HepG2 (cell line): ENCODE results near the gene UCP3. TPM values are rescaled to one million over a fixed set of nuclear protein-coding genes. Genes with fewer than 3 reads are reported as not detected.

Experiments used
- ARNTL ChIP-seq: sonication (generic); formaldehyde crosslinking; IDR thresholded peaks from 2 replicates; pipeline ENCODE4 v1.4.0; 2020; ENCODE audit warnings: mild to moderate bottlenecking, missing genetic modification reagents
- ASH2L ChIP-seq: fragments of 300-600, 200-600 bp; sonication (generic); IDR thresholded peaks from 2 replicates; pipeline ENCODE4 v1.7.0; 2017; ENCODE audit warnings: low read depth, mild to moderate bottlenecking, moderate library complexity, mixed read lengths, low read length; ENCODE audit not compliant: insufficient read length
- ATM ChIP-seq: fragments of 450-650 bp; IDR thresholded peaks from 2 replicates; pipeline ENCODE4 v1.7.1; 2017; ENCODE audit warnings: mild to moderate bottlenecking, borderline replicate concordance
- HDAC1 ChIP-seq: sonication (generic); formaldehyde crosslinking; IDR thresholded peaks from 2 replicates; pipeline ENCODE4 v1.5.1; 2020; ENCODE audit warnings: mild to moderate bottlenecking, missing genetic modification reagents
- HNF4G ChIP-seq, 2 experiments: sonication (generic) in 1 of 2; formaldehyde crosslinking in 1 of 2; IDR thresholded peaks; 2 replicates each; pipeline versions ENCODE4 v1.4.0 to v1.6.1; 2011 to 2020; ENCODE audit warnings: borderline replicate concordance in 2 of 2, low read depth in 2 of 2, mild to moderate bottlenecking in 2 of 2, low read length in 1 of 2, missing genetic modification reagents in 1 of 2, moderate library complexity in 1 of 2
- MED1 ChIP-seq: sonication (generic); formaldehyde crosslinking; IDR thresholded peaks from 2 replicates; pipeline ENCODE4 v1.4.0; 2020; ENCODE audit warnings: missing genetic modification reagents
- MZF1 ChIP-seq: sonication (generic); formaldehyde crosslinking; IDR thresholded peaks from 2 replicates; pipeline ENCODE4 v1.8.1; 2023; ENCODE audit warnings: mild to moderate bottlenecking, missing genetic modification reagents, borderline replicate concordance
- RELA ChIP-seq: sonication (generic); formaldehyde crosslinking; IDR thresholded peaks from 2 replicates; pipeline ENCODE4 v1.4.0; 2020; ENCODE audit warnings: missing genetic modification reagents
- SAFB2 ChIP-seq: sonication (generic); formaldehyde crosslinking; IDR thresholded peaks from 2 replicates; pipeline ENCODE4 v1.5.1; 2020; ENCODE audit warnings: missing genetic modification reagents, low read depth, mild to moderate bottlenecking, borderline replicate concordance
- SALL2 ChIP-seq: sonication (generic); formaldehyde crosslinking; IDR thresholded peaks from 2 replicates; pipeline ENCODE4 v1.8.1; 2023; ENCODE audit warnings: mild to moderate bottlenecking, missing genetic modification reagents, inconsistent platforms
- ZC3H4 ChIP-seq: sonication (generic); formaldehyde crosslinking; IDR thresholded peaks from 2 replicates; pipeline ENCODE4 v1.4.0; 2020; ENCODE audit warnings: missing genetic modification reagents, borderline replicate concordance
- ZFP62 ChIP-seq: sonication (generic); formaldehyde crosslinking; IDR thresholded peaks from 2 replicates; pipeline ENCODE4 v1.4.0; 2020; ENCODE audit warnings: missing genetic modification reagents
- ZNF235 ChIP-seq: sonication (generic); formaldehyde crosslinking; IDR thresholded peaks from 2 replicates; pipeline ENCODE4 v1.8.1; 2023; ENCODE audit warnings: mild to moderate bottlenecking, missing genetic modification reagents, borderline replicate concordance
- ZNF256 ChIP-seq: sonication (generic); formaldehyde crosslinking; conservative IDR thresholded peaks from 2 replicates; pipeline ENCODE4 v1.4.0; 2020; ENCODE audit warnings: missing genetic modification reagents
- ZNF264 ChIP-seq: sonication (generic); formaldehyde crosslinking; IDR thresholded peaks from 2 replicates; pipeline ENCODE4 v1.4.0; 2020; ENCODE audit warnings: missing genetic modification reagents
- ZNF296 ChIP-seq: sonication (generic); formaldehyde crosslinking; conservative IDR thresholded peaks from 2 replicates; pipeline ENCODE4 v1.5.0; 2020; ENCODE audit warnings: mild to moderate bottlenecking, missing genetic modification reagents
- ZNF34 ChIP-seq: sonication (generic); formaldehyde crosslinking; IDR thresholded peaks from 2 replicates; pipeline ENCODE4 v1.4.0; 2020; ENCODE audit warnings: mild to moderate bottlenecking, missing genetic modification reagents, borderline replicate concordance
- ZNF558 ChIP-seq: sonication (generic); formaldehyde crosslinking; IDR thresholded peaks from 2 replicates; pipeline ENCODE4 v1.9.0; 2022; ENCODE audit warnings: mild to moderate bottlenecking, missing genetic modification reagents, borderline replicate concordance
- ZNF775 ChIP-seq: sonication (generic); formaldehyde crosslinking; IDR thresholded peaks from 2 replicates; pipeline ENCODE4 v1.4.0; 2020; ENCODE audit warnings: missing genetic modification reagents, mild to moderate bottlenecking, moderate library complexity, borderline replicate concordance
- ZNF879 ChIP-seq: sonication (generic); formaldehyde crosslinking; IDR thresholded peaks from 2 replicates; pipeline ENCODE4 v1.8.1; 2023; ENCODE audit warnings: missing genetic modification reagents
- ZZZ3 ChIP-seq: sonication (generic); formaldehyde crosslinking; IDR thresholded peaks from 2 replicates; pipeline ENCODE4 v1.4.0; 2020; ENCODE audit warnings: missing genetic modification reagents, mild to moderate bottlenecking, borderline replicate concordance
- polyA plus RNA-seq, 8 experiments: library from polyadenylated mRNA; depleted of rRNA in 3 of 8; stranded (reverse) in 7 of 8; unstranded in 1 of 8; fragments of >200 nt; fragmentation: Illumina TruSeq in 4 of 8; extraction: Trizol in 4 of 8; gene quantifications; 2 replicates each; pipeline versions ENCODE4 v1.2.1 to v1.2.3, GENCODE V29; 2011 to 2016; ENCODE audit warnings: low read depth in 4 of 8, missing spikeins in 1 of 8, mixed read lengths in 1 of 8; ENCODE audit not compliant: insufficient read depth in 1 of 8
- total RNA-seq, 5 experiments: library from RNA; depleted of rRNA; stranded (reverse); fragments of >200 nt; fragmentation: Illumina TruSeq; extraction: Trizol; gene quantifications; 2 replicates each; pipeline ENCODE4 v1.2.3, GENCODE V29; 2016; ENCODE audit warnings: low read depth in 1 of 5
- TF ChIP-seq, protein P1 (sequence below): sonication (generic); formaldehyde crosslinking; IDR thresholded peaks from 2 replicates; pipeline ENCODE4 v1.9.0; 2021; ENCODE audit warnings: missing genetic modification reagents, borderline replicate concordance
- TF ChIP-seq, protein P2 (sequence below): sonication (generic); formaldehyde crosslinking; IDR thresholded peaks from 2 replicates; pipeline ENCODE4 v1.4.0; 2020; ENCODE audit warnings: missing genetic modification reagents
- TF ChIP-seq, protein P3 (sequence below): sonication (generic); formaldehyde crosslinking; IDR thresholded peaks from 2 replicates; pipeline ENCODE4 v1.5.1; 2020; ENCODE audit warnings: mild to moderate bottlenecking, missing genetic modification reagents, moderate library complexity

UCP3 gene
- total and polyA plus RNA-seq, 2 of the 13 experiments (the other 11 are each of a cell fraction or from before 2014, with no cell fraction given) = 0.37 TPM; not detected in 1

DNA sequence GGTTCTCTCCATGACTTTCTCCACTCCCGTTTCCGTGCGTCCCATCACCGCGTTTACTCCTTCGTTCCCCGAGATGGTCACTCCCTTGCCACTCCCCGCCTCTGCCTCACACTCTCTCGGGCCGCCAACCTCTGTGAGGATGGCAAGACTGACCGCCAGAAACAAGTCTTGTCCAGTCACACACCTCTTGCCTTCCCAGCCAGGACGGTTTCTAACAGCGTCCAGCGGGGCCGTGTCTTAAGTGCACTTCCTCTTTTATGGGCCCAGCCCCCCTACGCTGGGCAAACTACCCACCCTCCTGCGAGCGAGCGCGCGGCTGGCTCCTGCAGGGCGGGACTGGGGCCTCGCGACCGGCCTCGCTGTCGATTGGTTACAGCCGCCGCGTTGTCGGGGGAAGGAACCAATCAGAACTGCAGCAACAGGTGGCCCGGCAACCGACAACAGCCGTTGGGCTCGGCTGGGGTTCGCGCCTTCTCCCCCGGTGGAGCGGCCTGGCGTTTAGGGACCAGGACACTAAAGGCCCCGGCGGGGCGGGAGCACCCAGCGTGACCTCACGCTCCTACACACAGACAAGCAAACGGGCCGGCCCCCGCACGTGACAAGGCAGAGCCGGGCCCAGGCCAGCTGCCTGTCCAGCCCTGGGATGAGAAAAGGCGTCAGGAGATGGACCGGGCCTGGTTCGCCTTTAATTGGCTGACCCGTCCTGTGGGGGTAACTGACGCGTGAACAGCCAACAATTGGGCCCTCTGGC, 25.7 kb downstream of the UCP3 start (continued):
- TF ChIP-seq HNF4G (IDR thresholded peaks at IDR 0.05; ENCODE audit: borderline replicate concordance, low read depth, low read length) (no peak), HNF4G (CRISPR knock-in tag; IDR thresholded peaks at IDR 0.05; ENCODE audit: borderline replicate concordance, low read depth) (no peak; the same call in 1 of the 2 replicates), SALL2 (CRISPR knock-in tag) (peak; percentile 82), ZNF775 (peak; percentile 80), MED1 (CRISPR knock-in tag) (peak; percentile 72), HDAC1 (CRISPR knock-in tag) (peak; percentile 73), ZNF296 (CRISPR knock-in tag) (peak; percentile 87), RELA (CRISPR knock-in tag) (no peak), ZNF256 (CRISPR knock-in tag) (peak; percentile 81), ZNF235 (no peak), MZF1 (CRISPR knock-in tag) (no peak; the same call in 1 of the 2 replicates), ZNF879 (CRISPR knock-in tag) (no peak), SAFB2 (no peak), ZC3H4 (CRISPR knock-in tag) (no peak), ZNF558 (CRISPR knock-in tag) (peak; percentile 95), ZNF264 (peak; percentile 92), ASH2L (peak; percentile 67), ZFP62 (no peak), ATM (no peak), ZZZ3 (CRISPR knock-in tag) (peak; percentile 86), ZNF34 (no peak; the same call in 1 of the 2 replicates), ARNTL (CRISPR knock-in tag) (peak; percentile 95)
- TF ChIP-seq, protein P1, sequence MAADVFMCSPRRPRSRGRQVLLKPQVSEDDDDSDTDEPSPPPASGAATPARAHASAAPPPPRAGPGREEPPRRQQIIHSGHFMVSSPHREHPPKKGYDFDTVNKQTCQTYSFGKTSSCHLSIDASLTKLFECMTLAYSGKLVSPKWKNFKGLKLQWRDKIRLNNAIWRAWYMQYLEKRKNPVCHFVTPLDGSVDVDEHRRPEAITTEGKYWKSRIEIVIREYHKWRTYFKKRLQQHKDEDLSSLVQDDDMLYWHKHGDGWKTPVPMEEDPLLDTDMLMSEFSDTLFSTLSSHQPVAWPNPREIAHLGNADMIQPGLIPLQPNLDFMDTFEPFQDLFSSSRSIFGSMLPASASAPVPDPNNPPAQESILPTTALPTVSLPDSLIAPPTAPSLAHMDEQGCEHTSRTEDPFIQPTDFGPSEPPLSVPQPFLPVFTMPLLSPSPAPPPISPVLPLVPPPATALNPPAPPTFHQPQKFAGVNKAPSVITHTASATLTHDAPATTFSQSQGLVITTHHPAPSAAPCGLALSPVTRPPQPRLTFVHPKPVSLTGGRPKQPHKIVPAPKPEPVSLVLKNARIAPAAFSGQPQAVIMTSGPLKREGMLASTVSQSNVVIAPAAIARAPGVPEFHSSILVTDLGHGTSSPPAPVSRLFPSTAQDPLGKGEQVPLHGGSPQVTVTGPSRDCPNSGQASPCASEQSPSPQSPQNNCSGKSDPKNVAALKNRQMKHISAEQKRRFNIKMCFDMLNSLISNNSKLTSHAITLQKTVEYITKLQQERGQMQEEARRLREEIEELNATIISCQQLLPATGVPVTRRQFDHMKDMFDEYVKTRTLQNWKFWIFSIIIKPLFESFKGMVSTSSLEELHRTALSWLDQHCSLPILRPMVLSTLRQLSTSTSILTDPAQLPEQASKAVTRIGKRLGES (CRISPR knock-in tag) = peak; percentile 91; the same call in 1 of the 2 replicates
- TF ChIP-seq, protein P2, sequence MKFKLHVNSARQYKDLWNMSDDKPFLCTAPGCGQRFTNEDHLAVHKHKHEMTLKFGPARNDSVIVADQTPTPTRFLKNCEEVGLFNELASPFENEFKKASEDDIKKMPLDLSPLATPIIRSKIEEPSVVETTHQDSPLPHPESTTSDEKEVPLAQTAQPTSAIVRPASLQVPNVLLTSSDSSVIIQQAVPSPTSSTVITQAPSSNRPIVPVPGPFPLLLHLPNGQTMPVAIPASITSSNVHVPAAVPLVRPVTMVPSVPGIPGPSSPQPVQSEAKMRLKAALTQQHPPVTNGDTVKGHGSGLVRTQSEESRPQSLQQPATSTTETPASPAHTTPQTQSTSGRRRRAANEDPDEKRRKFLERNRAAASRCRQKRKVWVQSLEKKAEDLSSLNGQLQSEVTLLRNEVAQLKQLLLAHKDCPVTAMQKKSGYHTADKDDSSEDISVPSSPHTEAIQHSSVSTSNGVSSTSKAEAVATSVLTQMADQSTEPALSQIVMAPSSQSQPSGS (CRISPR knock-in tag) = peak; percentile 77
- TF ChIP-seq, protein P3, sequence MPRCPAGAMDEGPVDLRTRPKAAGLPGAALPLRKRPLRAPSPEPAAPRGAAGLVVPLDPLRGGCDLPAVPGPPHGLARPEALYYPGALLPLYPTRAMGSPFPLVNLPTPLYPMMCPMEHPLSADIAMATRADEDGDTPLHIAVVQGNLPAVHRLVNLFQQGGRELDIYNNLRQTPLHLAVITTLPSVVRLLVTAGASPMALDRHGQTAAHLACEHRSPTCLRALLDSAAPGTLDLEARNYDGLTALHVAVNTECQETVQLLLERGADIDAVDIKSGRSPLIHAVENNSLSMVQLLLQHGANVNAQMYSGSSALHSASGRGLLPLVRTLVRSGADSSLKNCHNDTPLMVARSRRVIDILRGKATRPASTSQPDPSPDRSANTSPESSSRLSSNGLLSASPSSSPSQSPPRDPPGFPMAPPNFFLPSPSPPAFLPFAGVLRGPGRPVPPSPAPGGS (CRISPR knock-in tag) = peak; percentile 90
